GM23338 (cell line): Measurements from ENCODE around the gene SLC1A3. TPM values are rescaled to one million over a fixed set of nuclear protein-coding genes. Genes with fewer than 3 reads are reported as not detected.

ENCODE experiments used
- ATAC-seq: fragments of 200-7000 bp; cut with Tn5 transposase; 3 replicates; pipeline ENCODE4 v1.9.1; 2020
- DNase-seq: peaks from one replicate; pipeline ENCODE4 v3.0.0-alpha.2; 2015; ENCODE audit warnings: low spot score
- H2AFZ ChIP-seq: fragments of 200-600 bp; sonication (generic); 2 replicates; pipeline ENCODE4 v1.8.0; 2016; ENCODE audit warnings: antibody characterized with exemption, mild to moderate bottlenecking, moderate library complexity
- H3F3A ChIP-seq: fragments of 200-600 bp; sonication (generic); replicated peaks from 2 replicates; pipeline ENCODE4 v1.8.0; 2017; ENCODE audit warnings: antibody characterized with exemption, mixed run types, low read depth
- H3K27ac ChIP-seq: fragments of 200-600 bp; sonication (generic); 2 replicates; pipeline ENCODE4 v1.6.1; 2016; ENCODE audit warnings: low read depth
- H3K27me3 ChIP-seq: fragments of 200-600 bp; sonication (generic); 2 replicates; pipeline ENCODE4 v1.8.0; 2016; ENCODE audit warnings: mild to moderate bottlenecking, mixed run types, moderate library complexity; ENCODE audit not compliant: insufficient read depth
- H3K36me3 ChIP-seq: fragments of 200-600 bp; sonication (generic); 2 replicates; pipeline ENCODE4 v1.8.0; 2016; ENCODE audit warnings: mild to moderate bottlenecking; ENCODE audit not compliant: insufficient read depth
- H3K4me1 ChIP-seq: fragments of 200-600 bp; sonication (generic); 2 replicates; pipeline ENCODE4 v1.8.0; 2016; ENCODE audit warnings: mild to moderate bottlenecking, moderate library complexity; ENCODE audit not compliant: insufficient read depth
- H3K4me2 ChIP-seq: fragments of 200-600 bp; sonication (generic); 2 replicates; pipeline ENCODE4 v1.7.1; 2017; ENCODE audit warnings: mixed run types
- H3K4me3 ChIP-seq: fragments of 200-600 bp; sonication (generic); 2 replicates; pipeline ENCODE4 v1.6.1; 2016; ENCODE audit warnings: mixed run types
- H3K79me2 ChIP-seq: fragments of 200-600 bp; sonication (generic); replicated peaks from 2 replicates; pipeline ENCODE4 v1.8.0; 2017; ENCODE audit warnings: mild to moderate bottlenecking; ENCODE audit not compliant: insufficient read depth
- H3K9me2 ChIP-seq: fragments of 200-600 bp; sonication (generic); 2 replicates; pipeline ENCODE4 v1.8.0; 2017; ENCODE audit not compliant: insufficient read depth
- H4K20me1 ChIP-seq: fragments of 200-600 bp; sonication (generic); replicated peaks from 2 replicates; pipeline ENCODE4 v1.8.0; 2017; ENCODE audit warnings: mild to moderate bottlenecking; ENCODE audit not compliant: insufficient read depth
- H3K27ac Mint-ChIP-seq: 2 replicates; pipeline ENCODE4 v1.8.0; 2020; ENCODE audit warnings: inconsistent platforms, mild to moderate bottlenecking, moderate library complexity, mixed read lengths
- H3K27me3 Mint-ChIP-seq: 3 replicates; pipeline ENCODE4 v1.8.0; 2022; ENCODE audit warnings: low read depth, mild to moderate bottlenecking, moderate library complexity, mixed read lengths, inconsistent platforms; ENCODE audit not compliant: insufficient read depth, poor library complexity
- H3K36me3 Mint-ChIP-seq: 3 replicates; pipeline ENCODE4 v1.8.0; 2021; ENCODE audit warnings: low read depth, mild to moderate bottlenecking, inconsistent platforms, moderate library complexity, mixed read lengths
- H3K4me1 Mint-ChIP-seq: 3 replicates; pipeline ENCODE4 v1.8.0; 2020; ENCODE audit warnings: mild to moderate bottlenecking, inconsistent platforms, mixed read lengths
- H3K4me3 Mint-ChIP-seq: 3 replicates; pipeline ENCODE4 v1.8.0; 2021; ENCODE audit warnings: moderate library complexity, mild to moderate bottlenecking, inconsistent platforms, mixed read lengths
- H3K9me3 Mint-ChIP-seq: 3 replicates; pipeline ENCODE4 v1.8.0; 2020; ENCODE audit warnings: moderate library complexity, mild to moderate bottlenecking, inconsistent platforms, mixed read lengths
- CREB1 ChIP-seq: fragments of 250-450 bp; sonication (Bioruptor Pico); IDR thresholded peaks from 2 replicates; pipeline ENCODE4 v1.5.0; 2020; ENCODE audit warnings: low read depth, mild to moderate bottlenecking, moderate library complexity
- ETS1 ChIP-seq: IDR thresholded peaks from 2 replicates; pipeline ENCODE4 v1.6.1; 2016; ENCODE audit warnings: antibody characterized with exemption
- EZH2phosphoT487 ChIP-seq: fragments of 200-600 bp; sonication (generic); IDR thresholded peaks from one replicate; pipeline ENCODE4 v1.8.1; 2018; ENCODE audit warnings: antibody characterized with exemption; ENCODE audit not compliant: unreplicated experiment
- NANOG ChIP-seq: IDR thresholded peaks from 2 replicates; pipeline ENCODE4 v1.6.1; 2016; ENCODE audit warnings: antibody characterized with exemption, borderline replicate concordance
- POLR2AphosphoS5 ChIP-seq: IDR thresholded peaks from 2 replicates; pipeline ENCODE4 v1.6.1; 2016; ENCODE audit warnings: antibody characterized with exemption, low read depth
- ZNF114 ChIP-seq: fragments of 250-450 bp; sonication (Bioruptor Pico); IDR thresholded peaks from 2 replicates; pipeline ENCODE4 v1.5.0; 2020; ENCODE audit warnings: mild to moderate bottlenecking, moderate library complexity
- ZNF462 ChIP-seq: fragments of 250-450 bp; sonication (Bioruptor Pico); IDR thresholded peaks from 2 replicates; pipeline ENCODE4 v1.5.0; 2020; ENCODE audit warnings: mild to moderate bottlenecking, moderate library complexity
- polyA plus RNA-seq: library from polyadenylated mRNA; unstranded; fragments of >200 nt; fragmentation: Nextera tagmentation; extraction: Ambion mirVana; gene quantifications from 2 replicates; pipeline ENCODE4 v1.2.1, GENCODE V29; 2016
- total RNA-seq: library from RNA; depleted of rRNA; stranded (reverse); fragments of >200 nt; shearing (Covaris generic); gene quantifications from 2 replicates; pipeline ENCODE4 v1.2.3, GENCODE V29; 2014

The SLC1A3 gene
- total and polyA plus RNA-seq, 2 experiments from 2014 or later = 29.0 to 40.7 TPM

DNA sequence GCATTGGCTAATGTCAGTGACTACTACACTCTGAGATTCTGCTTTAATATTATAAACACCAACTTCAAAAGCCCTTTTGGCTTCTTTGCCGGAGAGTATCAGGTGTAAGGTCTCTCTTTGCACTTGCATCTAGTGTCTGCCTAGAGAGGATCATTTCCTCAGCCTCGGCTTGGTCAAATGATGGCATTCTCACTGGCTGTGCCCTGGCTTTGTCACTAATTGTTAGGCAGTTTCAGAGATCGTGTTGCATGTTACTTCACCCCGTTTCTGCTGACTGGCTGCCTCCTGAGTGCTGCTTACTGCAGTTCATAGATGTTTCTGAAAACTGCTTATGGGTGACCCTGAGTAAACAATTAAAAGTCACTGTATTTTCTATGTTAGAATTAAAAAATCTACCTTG is 48.8 kb downstream of the SLC1A3 start:
- Mint-ChIP-seq H3K4me1 (peaks cover 38% of the 10 kb centered on the region), H3K27me3 (peaks cover 3% of the 10 kb centered on the region), H3K9me3 (no peaks in the 10 kb centered on the region), H3K4me3 (no peak overlapping the region), H3K36me3 (0 out of 3 replicates have a peak, but pooled peaks cover 4% of the 10 kb centered on the region), H3K27ac (peak overlapping the region; percentile 78)
- DNase-seq (peak; percentile 48), ATAC-seq (peak; percentile 87)
- H3K27me3 ChIP-seq = no peaks in the 10 kb centered on the region
- H3K4me1 ChIP-seq = peaks cover 15% of the 10 kb centered on the region
- no peak overlapping the region for H2AFZ ChIP-seq
- no peak for TF ChIP-seq ZNF462 (CRISPR knock-in tag)
- TF ChIP-seq ETS1 = no peak
- no peak for TF ChIP-seq POLR2AphosphoS5
- TF ChIP-seq ZNF114 (CRISPR knock-in tag) = no peak
- 0 out of 2 replicates have a peak, but pooled peaks have one; percentile 35 for TF ChIP-seq CREB1 (CRISPR knock-in tag)
- TF ChIP-seq EZH2phosphoT487 = no peak
- no peak for TF ChIP-seq NANOG
- H3K36me3 ChIP-seq = no peaks in the 10 kb centered on the region
- H3F3A ChIP-seq = no peaks in the 10 kb centered on the region
- no peaks in the 10 kb centered on the region for H3K79me2 ChIP-seq
- peak overlapping the region; percentile 70; the same call in 1 of the 2 replicates for H3K4me2 ChIP-seq
- peak overlapping the region; percentile 3; the same call in 1 of the 2 replicates for H3K27ac ChIP-seq
- H4K20me1 ChIP-seq = no peaks in the 10 kb centered on the region
- no peak overlapping the region for H3K4me3 ChIP-seq
- no peaks in the 10 kb centered on the region for H3K9me2 ChIP-seq
